DND-41 (cell line): ENCODE results near the gene C12orf75.
A peak's percentile ranks its signal among the peaks of the same experiment; 100 is the strongest.

Experiments
- ATAC-seq: fragments of 200-7000 bp; cut with Tn5 transposase; 3 replicates; pipeline ENCODE4 v1.9.1; 2021; ENCODE audit warnings: low read depth; ENCODE audit not compliant: insufficient read depth
- DNase-seq: peaks from one replicate; pipeline ENCODE4 v3.0.0-alpha.2; 2020
- H2AFZ ChIP-seq: 2 replicates; pipeline ENCODE4 v1.6.0; 2012; ENCODE audit warnings: low read depth, low read length
- H3K27ac ChIP-seq: 2 replicates; pipeline ENCODE4 v1.5.1; 2012; ENCODE audit warnings: low read length, inconsistent platforms
- H3K27me3 ChIP-seq: fragments of 200-600 bp; sonication (generic); 2 replicates; pipeline ENCODE4 v1.6.0; 2012; ENCODE audit warnings: low read length, mild to moderate bottlenecking, inconsistent platforms; ENCODE audit not compliant: insufficient read depth, poor library complexity
- H3K36me3 ChIP-seq: 2 replicates; pipeline ENCODE4 v1.5.1; 2012; ENCODE audit warnings: low read length, inconsistent platforms; ENCODE audit not compliant: insufficient read depth
- H3K4me1 ChIP-seq: 2 replicates; pipeline ENCODE4 v1.5.1; 2012; ENCODE audit warnings: mild to moderate bottlenecking, low read length; ENCODE audit not compliant: insufficient read depth
- H3K4me2 ChIP-seq: 2 replicates; pipeline ENCODE4 v1.6.0; 2012; ENCODE audit warnings: mild to moderate bottlenecking, moderate library complexity, low read length, inconsistent platforms; ENCODE audit not compliant: insufficient read depth
- H3K4me3 ChIP-seq, 2 experiments: fragments of 200-600 bp in 1 of 2; shearing (Covaris generic) in 1 of 2; 2 replicates each; pipeline ENCODE4 v1.5.1; 2012 to 2016; ENCODE audit warnings: inconsistent platforms in 2 of 2, low read length in 2 of 2, mild to moderate bottlenecking in 2 of 2, low read depth in 1 of 2, moderate library complexity in 1 of 2
- H3K79me2 ChIP-seq: 2 replicates; pipeline ENCODE4 v1.6.0; 2012; ENCODE audit warnings: low read length, inconsistent platforms; ENCODE audit not compliant: insufficient read depth
- H3K9ac ChIP-seq: 2 replicates; pipeline ENCODE4 v1.6.0; 2012; ENCODE audit warnings: low read depth, mild to moderate bottlenecking, inconsistent platforms, low read length, moderate library complexity
- H3K9me3 ChIP-seq: 2 replicates; pipeline ENCODE4 v1.5.1; 2012; ENCODE audit warnings: low read length, moderate library complexity, mild to moderate bottlenecking, inconsistent platforms; ENCODE audit not compliant: insufficient read depth, severe bottlenecking
- H4K20me1 ChIP-seq: 2 replicates; pipeline ENCODE4 v1.6.0; 2012; ENCODE audit warnings: low read length; ENCODE audit not compliant: insufficient read depth
- CTCF ChIP-seq: IDR thresholded peaks from 2 replicates; pipeline ENCODE4 v1.5.1; 2012; ENCODE audit warnings: borderline replicate concordance, low read length, moderate library complexity, mild to moderate bottlenecking; ENCODE audit not compliant: poor library complexity, severe bottlenecking; ENCODE audit errors: extremely low read depth
- EZH2 ChIP-seq: IDR thresholded peaks from 3 replicates; pipeline ENCODE4 v1.6.1; 2012; ENCODE audit warnings: borderline replicate concordance, low read depth, mild to moderate bottlenecking, moderate library complexity, low read length, inconsistent platforms; ENCODE audit not compliant: severe bottlenecking

C12orf75 gene

GRCh38 chr12:105332925-105333324, 2.4 kb downstream of the C12orf75 start:
- H3K4me1 ChIP-seq: peaks cover 74% of the 10 kb centered on the region
- no peaks in the 10 kb centered on the region for H3K27me3 ChIP-seq
- TF ChIP-seq CTCF (no peak), EZH2 (no peak)
- peak overlapping the region in 1 of 2 experiments; percentile 80; a peak in 2 of 4 replicates for H3K4me3 ChIP-seq
- DNase-seq (no peak), ATAC-seq (no peak)
- H3K4me2 ChIP-seq: peak overlapping the region; percentile 69
- H2AFZ ChIP-seq: no peak overlapping the region
- H3K36me3 ChIP-seq: peaks cover 19% of the 10 kb centered on the region
- peaks cover 20% of the 10 kb centered on the region; the same call in 1 of the 2 replicates for H4K20me1 ChIP-seq
- peak overlapping the region; percentile 76 for H3K9ac ChIP-seq
- H3K79me2 ChIP-seq: peaks cover 71% of the 10 kb centered on the region
- H3K9me3 ChIP-seq: no peaks in the 10 kb centered on the region
- H3K27ac ChIP-seq: peak overlapping the region; percentile 64

- H3K79me2 ChIP-seq: peaks cover 81% of the 10 kb centered on the region
- peaks cover 25% of the 10 kb centered on the region for H3K36me3 ChIP-seq
- H3K9me3 ChIP-seq: no peaks in the 10 kb centered on the region
- no peak for ATAC-seq
- H3K4me1 ChIP-seq: peaks cover 73% of the 10 kb centered on the region
- H3K9ac ChIP-seq: peak overlapping the region; percentile 7; the same call in 1 of the 2 replicates
- peaks cover 20% of the 10 kb centered on the region; the same call in 1 of the 2 replicates for H4K20me1 ChIP-seq
- peak overlapping the region; percentile 69 for H3K4me2 ChIP-seq
- DNase-seq: no peak
- H3K4me3 ChIP-seq: peak overlapping the region in 1 of 2 experiments; percentile 16; a peak in 1 of 4 replicates
- no peak overlapping the region for H2AFZ ChIP-seq
- no peaks in the 10 kb centered on the region for H3K27me3 ChIP-seq
- TF ChIP-seq CTCF: no peak
- TF ChIP-seq EZH2: no peak
- H3K27ac ChIP-seq: peak overlapping the region; percentile 15; the same call in 1 of the 2 replicates
Measured at GRCh38 chr12:105334001-105334400, 3.5 kb downstream of the C12orf75 start.

- peak overlapping the region; percentile 15 for H3K27ac ChIP-seq
- H4K20me1 ChIP-seq: peaks cover 20% of the 10 kb centered on the region; the same call in 1 of the 2 replicates
- no peak overlapping the region for H2AFZ ChIP-seq
- H3K27me3 ChIP-seq: no peaks in the 10 kb centered on the region
- no peaks in the 10 kb centered on the region for H3K9me3 ChIP-seq
- H3K79me2 ChIP-seq: peaks cover 87% of the 10 kb centered on the region
- DNase-seq: no peak
- no peak overlapping the region for H3K4me3 ChIP-seq
- TF ChIP-seq CTCF (no peak), EZH2 (no peak)
- H3K36me3 ChIP-seq: peaks cover 27% of the 10 kb centered on the region
- no peak for ATAC-seq
- H3K4me1 ChIP-seq: peaks cover 71% of the 10 kb centered on the region
- H3K9ac ChIP-seq: no peak overlapping the region
- H3K4me2 ChIP-seq: peak overlapping the region; percentile 69
Measured at GRCh38 chr12:105334582-105334981, 4.1 kb downstream of the C12orf75 start.

GRCh38 chr12:105335856-105336255, 5.4 kb downstream of the C12orf75 start:
- ATAC-seq: no peak
- TF ChIP-seq CTCF (no peak), EZH2 (no peak)
- Histone ChIP-seq H3K79me2 (peaks cover 100% of the 10 kb centered on the region), H3K9me3 (peaks cover 11% of the 10 kb centered on the region), H3K36me3 (peaks cover 38% of the 10 kb centered on the region), H3K27me3 (no peaks in the 10 kb centered on the region), H3K27ac (peak overlapping the region; percentile 58), H3K9ac (no peak overlapping the region), H4K20me1 (peaks cover 20% of the 10 kb centered on the region; the same call in 1 of the 2 replicates), H3K4me1 (peaks cover 63% of the 10 kb centered on the region), H2AFZ (no peak overlapping the region), H3K4me2 (peak overlapping the region; percentile 34; the same call in 1 of the 2 replicates), H3K4me3 (no peak overlapping the region)
- no peak for DNase-seq
